ENCODE results near the gene BCAP29.

BCAP29 gene

GRCh38 chr7:107605218-107605815, 25.3 kb downstream of the BCAP29 start:
- H3K4me3 ChIP-seq (ENCODE audit: low read length): no peak overlapping the region
- no peak for TF ChIP-seq CTCF (IDR thresholded peaks at IDR 0.05; ENCODE audit: insufficient read depth, low read depth, low read length, missing control alignments)
- no peak for DNase-seq (ENCODE audit: low read depth)

GRCh38 chr7:107606303-107606702, 26.3 kb downstream of the BCAP29 start:
- no peak overlapping the region for H3K4me3 ChIP-seq (ENCODE audit: low read length)
- peak; percentile 29 for DNase-seq (ENCODE audit: low read depth)
- no peak for TF ChIP-seq CTCF (IDR thresholded peaks at IDR 0.05; ENCODE audit: insufficient read depth, low read depth, low read length, missing control alignments)

GRCh38 chr7:107609811-107610261, 29.8 kb downstream of the BCAP29 start:
- DNase-seq (ENCODE audit: low read depth): no peak
- TF ChIP-seq CTCF (IDR thresholded peaks at IDR 0.05; ENCODE audit: insufficient read depth, low read depth, low read length, missing control alignments): no peak
- H3K4me3 ChIP-seq (ENCODE audit: low read length): no peak overlapping the region

- no peak for DNase-seq (ENCODE audit: low read depth)
- no peak overlapping the region for H3K4me3 ChIP-seq (ENCODE audit: low read length)
- no peak for TF ChIP-seq CTCF (IDR thresholded peaks at IDR 0.05; ENCODE audit: insufficient read depth, low read depth, low read length, missing control alignments)
Observed at GRCh38 chr7:107610323-107610722, 30.3 kb downstream of the BCAP29 start.

- no peak for TF ChIP-seq CTCF (IDR thresholded peaks at IDR 0.05; ENCODE audit: insufficient read depth, low read depth, low read length, missing control alignments)
- DNase-seq (ENCODE audit: low read depth): no peak
Observed at GRCh38 chr7:107613439-107613838, 33.4 kb downstream of the BCAP29 start.

GRCh38 chr7:107613948-107614347, 33.9 kb downstream of the BCAP29 start:
- no peak overlapping the region for H3K4me3 ChIP-seq (ENCODE audit: low read length)
- no peak for TF ChIP-seq CTCF (IDR thresholded peaks at IDR 0.05; ENCODE audit: insufficient read depth, low read depth, low read length, missing control alignments)
- DNase-seq (ENCODE audit: low read depth): no peak

More at GRCh38 chr7:107613439-107613838, 33.4 kb downstream of the BCAP29 start:
- no peak overlapping the region for H3K4me3 ChIP-seq (ENCODE audit: low read length)

GRCh38 chr7:107614425-107614824, 34.4 kb downstream of the BCAP29 start:
- no peak overlapping the region for H3K4me3 ChIP-seq (ENCODE audit: low read length)
- DNase-seq (ENCODE audit: low read depth): peak; percentile 66
- TF ChIP-seq CTCF (IDR thresholded peaks at IDR 0.05; ENCODE audit: insufficient read depth, low read depth, low read length, missing control alignments): no peak
